Memory B cell (primary cell): ENCODE results near the gene CCDC30.
"Not testable (repeated sequence)": the region's sequence is repeated elsewhere in the genome, so short reads cannot be mapped to it uniquely, and the experiment has no call there.

Source experiments
- ATAC-seq: fragments of 150-1000 bp; cut with Tn5 transposase; 2 replicates; pipeline ENCODE4 v1.10.0; 2021; ENCODE audit warnings: low read depth, mild to moderate bottlenecking, moderate library complexity
- DNase-seq, 2 donors: peaks; one replicate each; pipeline ENCODE4 v3.0.0; 2022; ENCODE audit warnings: low spot score in 2 of 2
- H3K27ac Mint-ChIP-seq: one replicate; pipeline ENCODE4 v1.8.0; 2022; ENCODE audit warnings: mild to moderate bottlenecking, moderate library complexity, mixed read lengths
- H3K27me3 Mint-ChIP-seq: one replicate; pipeline ENCODE4 v1.8.0; 2022; ENCODE audit warnings: mixed read lengths
- H3K36me3 Mint-ChIP-seq: one replicate; pipeline ENCODE4 v1.8.0; 2022; ENCODE audit warnings: mild to moderate bottlenecking, mixed read lengths
- H3K4me1 Mint-ChIP-seq: one replicate; pipeline ENCODE4 v1.8.0; 2022; ENCODE audit warnings: mixed read lengths
- H3K4me3 Mint-ChIP-seq: one replicate; pipeline ENCODE4 v1.8.0; 2022; ENCODE audit warnings: mild to moderate bottlenecking, moderate library complexity, mixed read lengths
- H3K9me3 Mint-ChIP-seq: one replicate; pipeline ENCODE4 v1.8.0; 2022; ENCODE audit warnings: mixed read lengths

CCDC30 gene

DNA sequence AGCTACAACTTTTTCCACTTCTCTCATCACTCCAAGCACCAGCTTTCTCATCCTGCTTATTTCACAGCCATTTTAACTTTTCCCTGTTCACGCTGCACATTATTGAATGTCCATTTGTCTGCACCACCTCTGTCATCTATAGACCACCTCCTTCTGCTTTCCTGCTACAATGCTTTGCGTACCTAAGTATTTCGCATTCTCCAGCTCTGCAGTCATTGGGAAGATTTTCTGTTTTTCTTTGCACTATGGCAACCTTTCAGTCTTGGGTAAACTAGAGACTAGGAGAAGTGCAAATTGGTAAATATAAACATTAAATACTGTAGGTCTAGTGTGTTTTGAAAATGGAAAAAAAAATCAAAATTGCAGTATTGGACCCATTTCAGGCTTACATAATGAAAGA is 835 bp downstream of the CCDC30 start:
- no peaks in the 10 kb centered on the region for H3K9me3 Mint-ChIP-seq

GRCh38 chr1:42466030-42466429 is 2.9 kb downstream of the CCDC30 start:
- no peak for ATAC-seq
- H3K4me3 Mint-ChIP-seq: no peak overlapping the region
- no peak overlapping the region for H3K27ac Mint-ChIP-seq
- no peak for DNase-seq
- H3K36me3 Mint-ChIP-seq: peaks cover 13% of the 10 kb centered on the region
- H3K9me3 Mint-ChIP-seq: no peaks in the 10 kb centered on the region
- H3K27me3 Mint-ChIP-seq: no peaks in the 10 kb centered on the region
- H3K4me1 Mint-ChIP-seq: peaks cover 9% of the 10 kb centered on the region

More for the DNA sequence above, 835 bp downstream of the CCDC30 start:
- Mint-ChIP-seq H3K27me3 (no peaks in the 10 kb centered on the region), H3K4me1 (peaks cover 15% of the 10 kb centered on the region), H3K36me3 (peaks cover 17% of the 10 kb centered on the region), H3K4me3 (peak overlapping the region; percentile 87), H3K27ac (peak overlapping the region; percentile 94)
- DNase-seq (no peak), ATAC-seq (no peak)

GRCh38 chr1:42469727-42470126 is 6.6 kb downstream of the CCDC30 start:
- no peaks in the 10 kb centered on the region for H3K27me3 Mint-ChIP-seq
- ATAC-seq (no peak), DNase-seq (no peak)
- no peaks in the 10 kb centered on the region for H3K9me3 Mint-ChIP-seq
- peak overlapping the region; percentile 0 for H3K27ac Mint-ChIP-seq
- peaks cover 17% of the 10 kb centered on the region for H3K36me3 Mint-ChIP-seq
- H3K4me1 Mint-ChIP-seq: no peaks in the 10 kb centered on the region
- H3K4me3 Mint-ChIP-seq: no peak overlapping the region

GRCh38 chr1:42476605-42477004 is 13.5 kb downstream of the CCDC30 start:
- DNase-seq (no peak), ATAC-seq (no peak)
- Mint-ChIP-seq H3K9me3 (no peaks in the 10 kb centered on the region), H3K27me3 (peaks cover 2% of the 10 kb centered on the region), H3K27ac (no peak overlapping the region), H3K4me1 (no peaks in the 10 kb centered on the region), H3K36me3 (peaks cover 4% of the 10 kb centered on the region), H3K4me3 (no peak overlapping the region)

DNA sequence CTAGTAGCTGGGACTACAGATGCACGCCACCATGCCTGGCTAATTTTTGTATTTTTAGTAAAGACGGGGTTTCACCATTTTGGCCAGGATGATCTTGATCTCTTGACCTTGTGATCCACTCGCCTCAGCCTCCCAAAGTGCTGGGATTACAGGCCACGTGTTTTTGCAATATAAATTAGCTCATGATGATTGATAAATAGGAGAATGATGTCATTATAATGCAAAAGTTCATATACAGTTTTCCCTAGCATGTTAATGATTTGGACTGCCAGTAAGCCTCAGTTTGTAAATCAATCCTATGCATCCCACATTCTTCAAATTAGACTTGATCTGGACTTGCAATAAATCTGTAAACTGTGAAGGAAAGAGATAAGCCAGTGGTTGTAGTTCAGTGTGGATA is 14.3 kb downstream of the CCDC30 start:
- not testable (repeated sequence) for H3K36me3 Mint-ChIP-seq, ATAC-seq, DNase-seq, H3K27ac Mint-ChIP-seq, H3K4me1 Mint-ChIP-seq, H3K27me3 Mint-ChIP-seq, H3K9me3 Mint-ChIP-seq, H3K4me3 Mint-ChIP-seq

DNA sequence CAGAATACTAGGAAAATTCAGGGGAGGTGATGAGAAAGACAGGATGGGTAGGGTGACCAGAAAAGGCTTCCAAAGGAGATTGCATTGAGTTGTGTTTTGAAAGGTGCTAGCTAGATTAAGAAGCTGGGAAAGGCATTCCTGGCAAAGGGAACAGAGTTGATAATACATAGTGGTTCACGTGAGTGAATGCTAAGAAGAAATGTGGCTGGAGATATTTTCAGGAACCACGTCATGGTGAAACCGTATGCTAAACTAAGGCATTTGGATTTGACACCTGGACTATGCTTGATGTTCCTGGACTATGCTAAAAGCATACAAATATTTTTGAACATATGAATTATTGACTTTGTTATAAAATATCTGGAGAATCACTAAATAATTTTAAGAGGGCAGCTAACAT is 14.7 kb downstream of the CCDC30 start:
- peaks cover 2% of the 10 kb centered on the region for H3K4me1 Mint-ChIP-seq
- no peak overlapping the region for H3K4me3 Mint-ChIP-seq

GRCh38 chr1:42479621-42480020 is 16.5 kb downstream of the CCDC30 start:
- Mint-ChIP-seq H3K27me3 (peaks cover 2% of the 10 kb centered on the region), H3K36me3 (peaks cover 10% of the 10 kb centered on the region), H3K27ac (no peak overlapping the region), H3K4me3 (no peak overlapping the region), H3K4me1 (peaks cover 5% of the 10 kb centered on the region), H3K9me3 (no peaks in the 10 kb centered on the region)
- DNase-seq (no peak), ATAC-seq (no peak)

More for the DNA sequence above, 14.7 kb downstream of the CCDC30 start:
- Mint-ChIP-seq H3K27ac (no peak overlapping the region), H3K36me3 (peaks cover 6% of the 10 kb centered on the region), H3K9me3 (no peaks in the 10 kb centered on the region), H3K27me3 (peaks cover 2% of the 10 kb centered on the region)
- no peak for ATAC-seq
- DNase-seq: no peak

DNA sequence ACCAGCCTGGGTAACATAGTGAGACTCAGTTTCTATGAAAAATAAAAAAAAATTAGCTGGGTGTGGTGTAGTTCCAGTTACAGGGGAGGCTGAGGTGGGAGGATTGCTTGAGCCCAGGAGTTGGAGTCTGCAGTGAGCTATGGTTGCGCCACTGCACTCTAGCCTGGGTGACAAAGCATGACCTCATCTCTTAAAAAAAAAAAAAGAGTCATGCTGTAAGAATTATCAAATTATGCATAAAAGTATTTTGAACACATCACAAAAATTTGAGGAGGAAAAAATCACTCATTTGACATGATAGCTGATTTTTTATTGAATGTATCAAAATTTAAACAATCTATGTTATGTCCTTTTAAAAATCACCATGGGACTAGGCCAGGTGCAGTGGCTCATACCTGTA is 17.8 kb downstream of the CCDC30 start:
- no peak for DNase-seq
- H3K27me3 Mint-ChIP-seq: peaks cover 2% of the 10 kb centered on the region
- H3K27ac Mint-ChIP-seq: no peak overlapping the region
- H3K4me1 Mint-ChIP-seq: peaks cover 5% of the 10 kb centered on the region
- H3K4me3 Mint-ChIP-seq: no peak overlapping the region
- peaks cover 12% of the 10 kb centered on the region for H3K36me3 Mint-ChIP-seq
- ATAC-seq: no peak
- no peaks in the 10 kb centered on the region for H3K9me3 Mint-ChIP-seq

GRCh38 chr1:42482635-42483153 is 19.6 kb downstream of the CCDC30 start:
- Mint-ChIP-seq H3K9me3 (no peaks in the 10 kb centered on the region), H3K4me3 (no peak overlapping the region), H3K27me3 (no peaks in the 10 kb centered on the region), H3K4me1 (peaks cover 5% of the 10 kb centered on the region), H3K27ac (no peak overlapping the region), H3K36me3 (peaks cover 22% of the 10 kb centered on the region)
- DNase-seq (no peak), ATAC-seq (no peak)

GRCh38 chr1:42484382-42484781 is 21.3 kb downstream of the CCDC30 start:
- no peak for DNase-seq
- no peaks in the 10 kb centered on the region for H3K27me3 Mint-ChIP-seq

GRCh38 chr1:42490237-42490636 is 27.2 kb downstream of the CCDC30 start:
- Mint-ChIP-seq H3K9me3 (peaks cover 2% of the 10 kb centered on the region), H3K4me3 (no peak overlapping the region), H3K36me3 (peaks cover 23% of the 10 kb centered on the region), H3K4me1 (no peaks in the 10 kb centered on the region), H3K27me3 (no peaks in the 10 kb centered on the region), H3K27ac (no peak overlapping the region)
- ATAC-seq (no peak), DNase-seq (no peak)

More at GRCh38 chr1:42484382-42484781, 21.3 kb downstream of the CCDC30 start:
- peaks cover 22% of the 10 kb centered on the region for H3K36me3 Mint-ChIP-seq
- H3K27ac Mint-ChIP-seq: no peak overlapping the region
- H3K9me3 Mint-ChIP-seq: no peaks in the 10 kb centered on the region
- peaks cover 5% of the 10 kb centered on the region for H3K4me1 Mint-ChIP-seq
- H3K4me3 Mint-ChIP-seq: no peak overlapping the region
- no peak for ATAC-seq

- not testable (repeated sequence) for H3K4me3 Mint-ChIP-seq, ATAC-seq
- H3K36me3 Mint-ChIP-seq: peaks cover 32% of the 10 kb centered on the region
Measured at GRCh38 chr1:42502031-42502430, 38.9 kb downstream of the CCDC30 start.

GRCh38 chr1:42504535-42505128 is 41.5 kb downstream of the CCDC30 start:
- no peak for ATAC-seq
- H3K9me3 Mint-ChIP-seq: peaks cover 9% of the 10 kb centered on the region

More at GRCh38 chr1:42502031-42502430, 38.9 kb downstream of the CCDC30 start:
- H3K9me3 Mint-ChIP-seq, H3K27me3 Mint-ChIP-seq, H3K27ac Mint-ChIP-seq, H3K4me1 Mint-ChIP-seq, DNase-seq: not testable (repeated sequence)

DNA sequence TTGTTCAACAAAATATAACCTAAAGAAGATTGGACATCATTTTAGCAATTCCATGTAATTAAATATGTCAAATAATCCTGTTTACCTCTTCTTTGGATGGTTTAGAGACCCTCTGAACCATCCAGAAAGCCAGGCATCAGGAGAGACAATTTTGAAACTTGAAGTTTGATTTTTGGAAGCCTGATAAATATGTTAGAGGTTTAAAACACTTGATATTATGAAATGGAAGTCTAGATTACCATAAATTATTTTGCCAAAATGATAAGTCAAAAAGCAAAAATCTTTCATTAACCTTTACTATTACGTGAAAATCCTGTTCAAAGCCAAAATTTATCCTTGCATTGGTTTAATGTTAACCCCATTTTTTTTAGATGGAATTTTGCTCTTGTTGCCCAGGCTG is 43.5 kb downstream of the CCDC30 start:
- H3K9me3 Mint-ChIP-seq: peaks cover 18% of the 10 kb centered on the region
- H3K4me3 Mint-ChIP-seq: no peak overlapping the region
- DNase-seq (no peak), ATAC-seq (no peak)
- no peaks in the 10 kb centered on the region for H3K27me3 Mint-ChIP-seq
- H3K4me1 Mint-ChIP-seq: no peaks in the 10 kb centered on the region
- peaks cover 41% of the 10 kb centered on the region for H3K36me3 Mint-ChIP-seq
- no peak overlapping the region for H3K27ac Mint-ChIP-seq

More at GRCh38 chr1:42504535-42505128, 41.5 kb downstream of the CCDC30 start:
- Mint-ChIP-seq H3K4me3 (no peak overlapping the region), H3K4me1 (no peaks in the 10 kb centered on the region), H3K27ac (no peak overlapping the region), H3K27me3 (no peaks in the 10 kb centered on the region), H3K36me3 (peaks cover 39% of the 10 kb centered on the region)
- DNase-seq: no peak

DNA sequence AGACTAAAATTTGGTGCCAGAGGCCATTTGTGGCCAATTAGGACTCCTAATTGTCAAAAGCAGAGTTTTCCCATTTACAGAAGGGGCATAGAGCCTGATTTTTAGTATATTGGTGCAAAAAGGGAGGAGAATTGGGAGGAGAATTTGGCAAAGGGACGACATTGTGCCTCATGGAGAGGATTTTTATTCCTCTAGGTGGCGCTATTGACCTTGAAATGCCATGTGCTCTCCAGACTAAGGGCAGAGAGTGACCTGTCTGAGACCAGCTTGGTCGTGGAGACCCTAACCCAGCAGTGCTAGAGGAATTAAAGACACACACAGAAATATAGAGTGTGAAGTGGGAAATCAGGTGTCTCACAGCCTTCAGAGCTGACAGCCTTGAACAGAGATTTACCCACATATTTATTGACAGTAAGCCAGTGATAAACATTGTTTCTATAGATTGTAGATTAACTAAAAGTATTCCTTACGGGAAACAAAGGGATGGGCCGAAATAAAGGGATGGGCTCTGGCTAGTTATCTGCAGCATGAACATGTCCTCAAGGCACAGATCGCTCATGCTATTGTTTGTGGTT is 48.6 kb downstream of the CCDC30 start:
- not testable (repeated sequence) for H3K27me3 Mint-ChIP-seq, DNase-seq, H3K4me3 Mint-ChIP-seq, ATAC-seq, H3K27ac Mint-ChIP-seq, H3K4me1 Mint-ChIP-seq
- Mint-ChIP-seq H3K9me3 (peaks cover 21% of the 10 kb centered on the region), H3K36me3 (peaks cover 48% of the 10 kb centered on the region)
